IMR-90 (cell line): ENCODE results near the gene GPR39. TPM values are rescaled to one million over a fixed set of nuclear protein-coding genes. Genes with fewer than 3 reads are reported as not detected.

Experiments used
- ATAC-seq: fragments of 200-7000 bp; cut with Tn5 transposase; 2 replicates; pipeline ENCODE4 v1.9.1; 2020; ENCODE audit warnings: low read depth, mild to moderate bottlenecking, moderate library complexity
- BruUV-seq: library from RNA; stranded (reverse); fragments of 400-500 nt; replicated peaks from 2 replicates; lab custom pipeline; 2021; lab: Mats Ljungman, UMichigan
- CTCF ChIA-PET: fragments of 300-600 bp; formaldehyde crosslinking; extraction: SDS; loops from one replicate; lab custom pipeline; 2021; ENCODE audit warnings: antibody characterized with exemption; lab: Yijun Ruan, JAX
- POLR2A ChIA-PET: fragments of 300-600 bp; sonication (Branson Sonifier 250); formaldehyde crosslinking; loops from one replicate; lab custom pipeline; 2022; ENCODE audit warnings: antibody characterized with exemption; ENCODE audit not compliant: unreplicated experiment; lab: Charles Lee
- DNase-seq: peaks from one replicate; pipeline ENCODE4 v3.0.0; 2013
- H2AFZ ChIP-seq: replicated peaks from 2 replicates; pipeline ENCODE3; 2013; ENCODE audit warnings: low read length, mild to moderate bottlenecking; ENCODE audit not compliant: poor library complexity
- H2AK5ac ChIP-seq: 2 replicates; pipeline ENCODE4 v1.6.1; 2013; ENCODE audit warnings: low read depth, low read length, inconsistent platforms
- H2AK9ac ChIP-seq: replicated peaks from 2 replicates; pipeline ENCODE3; 2013; ENCODE audit warnings: mild to moderate bottlenecking, low read depth, low read length, moderate library complexity; ENCODE audit not compliant: poor library complexity
- H2BK120ac ChIP-seq: 2 replicates; pipeline ENCODE4 v1.6.1; 2013; ENCODE audit warnings: low read depth, low read length, inconsistent platforms
- H2BK15ac ChIP-seq: 3 replicates; pipeline ENCODE4 v1.6.1; 2013; ENCODE audit warnings: low read depth, low read length, inconsistent platforms
- H2BK20ac ChIP-seq: 2 replicates; pipeline ENCODE4 v1.6.1; 2013; ENCODE audit warnings: low read depth, mild to moderate bottlenecking, inconsistent platforms, low read length, moderate library complexity
- H2BK5ac ChIP-seq: 2 replicates; pipeline ENCODE4 v1.6.1; 2013; ENCODE audit warnings: mild to moderate bottlenecking, low read depth, low read length, inconsistent platforms; ENCODE audit not compliant: poor library complexity, severe bottlenecking
- H3K14ac ChIP-seq: replicated peaks from 2 replicates; pipeline ENCODE4 v1.6.1; 2013; ENCODE audit warnings: low read depth, low read length, inconsistent platforms
- H3K18ac ChIP-seq: 2 replicates; pipeline ENCODE4 v1.6.1; 2013; ENCODE audit warnings: low read depth, low read length, control low read depth
- H3K23ac ChIP-seq: 2 replicates; pipeline ENCODE4 v1.6.1; 2013; ENCODE audit warnings: low read depth, low read length, inconsistent platforms
- H3K27ac ChIP-seq: 2 replicates; pipeline ENCODE4 v1.5.1; 2013; ENCODE audit warnings: mild to moderate bottlenecking, control low read depth, low read length; ENCODE audit not compliant: insufficient read depth
- H3K27me3 ChIP-seq: 2 replicates; pipeline ENCODE4 v1.6.1; 2013; ENCODE audit warnings: low read length; ENCODE audit not compliant: control insufficient read depth, insufficient read depth
- H3K36me3 ChIP-seq: 2 replicates; pipeline ENCODE4 v1.6.1; 2013; ENCODE audit warnings: low read length, mixed read lengths; ENCODE audit not compliant: control insufficient read depth, insufficient read depth
- H3K4ac ChIP-seq: 2 replicates; pipeline ENCODE4 v1.6.1; 2013; ENCODE audit warnings: low read depth, low read length, inconsistent platforms
- H3K4me1 ChIP-seq: 2 replicates; pipeline ENCODE4 v1.6.1; 2013; ENCODE audit warnings: low read length, mixed read lengths; ENCODE audit not compliant: control insufficient read depth, insufficient read depth
- H3K4me2 ChIP-seq: 2 replicates; pipeline ENCODE4 v1.6.1; 2013; ENCODE audit warnings: low read depth, mild to moderate bottlenecking, control low read depth, low read length, moderate library complexity
- H3K4me3 ChIP-seq: 2 replicates; pipeline ENCODE4 v1.5.1; 2013; ENCODE audit warnings: low read depth, mild to moderate bottlenecking, control low read depth, low read length, moderate library complexity; ENCODE audit not compliant: insufficient read depth
- H3K56ac ChIP-seq: 2 replicates; pipeline ENCODE4 v1.6.1; 2013; ENCODE audit warnings: low read length, inconsistent platforms; ENCODE audit not compliant: insufficient read depth; ENCODE audit errors: extremely low read depth
- H3K79me1 ChIP-seq, 2 experiments: 2 replicates each; pipeline ENCODE4 v1.6.1; 2013; ENCODE audit warnings: low read length in 2 of 2, inconsistent platforms in 1 of 2, low read depth in 1 of 2
- H3K9ac ChIP-seq: 2 replicates; pipeline ENCODE4 v1.6.1; 2013; ENCODE audit warnings: low read depth, low read length, control low read depth
- H3K9me1 ChIP-seq: 2 replicates; pipeline ENCODE4 v1.6.1; 2013; ENCODE audit warnings: low read length, inconsistent platforms; ENCODE audit not compliant: insufficient read depth
- H3K9me3 ChIP-seq: 2 replicates; pipeline ENCODE4 v1.6.1; 2013; ENCODE audit warnings: low read length; ENCODE audit not compliant: control insufficient read depth, insufficient read depth
- H4K20me1 ChIP-seq: 2 replicates; pipeline ENCODE4 v1.6.1; 2013; ENCODE audit warnings: low read length, inconsistent platforms; ENCODE audit not compliant: insufficient read depth
- H4K5ac ChIP-seq: 2 replicates; pipeline ENCODE4 v1.6.1; 2013; ENCODE audit warnings: mild to moderate bottlenecking, low read depth, low read length, control low read depth
- H4K8ac ChIP-seq, 2 experiments: 2 replicates each; pipeline ENCODE4 v1.6.1; 2013; ENCODE audit warnings: low read depth in 2 of 2, low read length in 2 of 2, control low read depth in 1 of 2, inconsistent platforms in 1 of 2
- H4K91ac ChIP-seq: 2 replicates; pipeline ENCODE4 v1.6.1; 2013; ENCODE audit warnings: low read depth, low read length, inconsistent platforms; ENCODE audit not compliant: insufficient read depth
- CHD1 ChIP-seq: IDR thresholded peaks from 2 replicates; pipeline ENCODE4 v1.6.1; 2012; ENCODE audit warnings: low read depth, low read length, improper control_type of control experiment
- MXI1 ChIP-seq: IDR thresholded peaks from 2 replicates; pipeline ENCODE4 v1.6.1; 2012; ENCODE audit warnings: low read depth, mild to moderate bottlenecking, low read length, moderate library complexity, borderline replicate concordance
- RAD21 ChIP-seq: IDR thresholded peaks from 2 replicates; pipeline ENCODE4 v1.6.1; 2012; ENCODE audit warnings: low read length, improper control_type of control experiment
- SMC3 ChIP-seq: fragments of 150-350 bp; IDR thresholded peaks from 2 replicates; pipeline ENCODE4 v1.6.1; 2016; ENCODE audit warnings: low read depth, mild to moderate bottlenecking, antibody characterized with exemption, low read length, moderate library complexity
- WGBS, 2 experiments: methylation state at CpG; one replicate each; pipeline versions ENCODE4 v1.1.5 to v1.1.7; 2013; ENCODE audit warnings: missing lambda C conversion rate in 2 of 2; ENCODE audit not compliant: insufficient read length in 1 of 2; ENCODE audit errors: extremely low coverage in 2 of 2; 5-methylcytosine and 5-hydroxymethylcytosine counted together
- dilution Hi-C: fragments of 300-500 bp; cut with HindIII; formaldehyde crosslinking; loops from one replicate; pipeline ENCODE4 v1.14.3; 2018; ENCODE audit warnings: low sequenced_read_pairs; ENCODE audit not compliant: unreplicated experiment
- in situ Hi-C: fragments of 300-500 bp; cut with MboI; formaldehyde crosslinking; loops from 3 replicates; pipeline ENCODE4 v1.14.3; 2019; ENCODE audit warnings: low sequenced_read_pairs, inconsistent platforms, mixed read lengths
- intact Hi-C: fragments of 100-400 bp; cut with micrococcal nuclease; formaldehyde crosslinking; loops from 2 replicates; pipeline ENCODE4 v1.10.0; 2022
- polyA plus RNA-seq, 3 experiments: library from polyadenylated mRNA; depleted of rRNA; stranded (reverse); fragments of >200 nt; gene quantifications; 2 replicates each; pipeline ENCODE4 v1.2.3, GENCODE V29; 2012; ENCODE audit warnings: low replicate concordance in 1 of 3
- total RNA-seq: library from RNA; depleted of rRNA; stranded (reverse); fragments of >200 nt; gene quantifications from 2 replicates; pipeline ENCODE4 v1.2.3, GENCODE V29; 2012
- TF ChIP-seq, protein P1 (sequence below): conservative IDR thresholded peaks from 2 replicates; pipeline ENCODE4 v1.5.1; 2012; ENCODE audit warnings: mild to moderate bottlenecking, low read depth, low read length, improper control_type of control experiment

Gene GPR39
- total and polyA plus RNA-seq, 2 of the 4 experiments (the other 2 are of a cell fraction): 4.4 to 9.0 TPM

DNA sequence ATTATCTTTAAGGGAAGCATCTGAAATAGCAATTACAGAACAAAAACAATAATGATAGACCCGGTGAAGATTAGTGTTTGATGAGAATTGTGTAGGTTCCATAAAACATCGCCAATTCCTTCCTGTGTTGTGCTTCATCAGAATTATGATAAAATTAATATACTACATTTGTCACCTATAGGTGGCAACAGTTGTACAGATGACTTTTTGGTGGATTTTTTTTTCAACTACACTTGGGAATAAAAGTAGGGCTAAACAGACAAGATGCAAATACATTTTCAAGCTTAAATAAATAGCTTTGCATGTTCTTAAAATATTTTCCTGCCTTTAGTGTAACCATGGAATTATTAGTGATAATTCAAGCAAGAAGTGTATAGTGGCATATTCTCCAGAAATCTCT is 260.4 kb downstream of the GPR39 start:
- dilution Hi-C loops: no loop called here
- no TSS peak for BruUV-seq

More for the DNA sequence above, 260.4 kb downstream of the GPR39 start:
- no peak overlapping the region for H3K18ac ChIP-seq
- H2BK120ac ChIP-seq: no peak overlapping the region; the same call in 1 of the 2 replicates
- peaks cover 4% of the 10 kb centered on the region; the same call in 1 of the 2 replicates for H3K9me1 ChIP-seq
- peaks cover 0 to 15% of the 10 kb centered on the region in 2 experiments; a peak in 2 of 4 replicates for H3K79me1 ChIP-seq
- no peak overlapping the region for H2AK9ac ChIP-seq
- H2BK15ac ChIP-seq: no peak overlapping the region
- POLR2A ChIA-PET: no interaction called here
- H2BK20ac ChIP-seq: no peak overlapping the region; the same call in 1 of the 2 replicates
- no peak overlapping the region for H2AFZ ChIP-seq
- H3K14ac ChIP-seq: no peak overlapping the region
- no peaks in the 10 kb centered on the region for H3K27me3 ChIP-seq
- H3K27ac ChIP-seq: no peak overlapping the region
- no peaks in the 10 kb centered on the region for H3K9me3 ChIP-seq
- H3K9ac ChIP-seq: no peak overlapping the region
- no peak overlapping the region for H3K4me2 ChIP-seq
- no peak overlapping the region for H4K8ac ChIP-seq
- in situ Hi-C loops: no loop called here
- WGBS, 2 experiments: no CpG with 5 or more reads among the region's 2 CpGs
- ATAC-seq (no peak), DNase-seq (no peak)
- no peak overlapping the region for H3K4ac ChIP-seq
- H4K5ac ChIP-seq: no peak overlapping the region
- intact Hi-C loops: loop anchor here (10.0 kb wide), 1 partner anchor 1168 kb away; no protein-coding TSS in a partner anchor
- no peak overlapping the region for H2BK5ac ChIP-seq
- no peak overlapping the region for H3K4me3 ChIP-seq
- CTCF ChIA-PET: no interaction called here
- TF ChIP-seq SMC3 (peak; percentile 20; the same call in 1 of the 2 replicates), RAD21 (peak; percentile 19; the same call in 1 of the 2 replicates), CHD1 (no peak), MXI1 (no peak)
- TF ChIP-seq, protein P1, sequence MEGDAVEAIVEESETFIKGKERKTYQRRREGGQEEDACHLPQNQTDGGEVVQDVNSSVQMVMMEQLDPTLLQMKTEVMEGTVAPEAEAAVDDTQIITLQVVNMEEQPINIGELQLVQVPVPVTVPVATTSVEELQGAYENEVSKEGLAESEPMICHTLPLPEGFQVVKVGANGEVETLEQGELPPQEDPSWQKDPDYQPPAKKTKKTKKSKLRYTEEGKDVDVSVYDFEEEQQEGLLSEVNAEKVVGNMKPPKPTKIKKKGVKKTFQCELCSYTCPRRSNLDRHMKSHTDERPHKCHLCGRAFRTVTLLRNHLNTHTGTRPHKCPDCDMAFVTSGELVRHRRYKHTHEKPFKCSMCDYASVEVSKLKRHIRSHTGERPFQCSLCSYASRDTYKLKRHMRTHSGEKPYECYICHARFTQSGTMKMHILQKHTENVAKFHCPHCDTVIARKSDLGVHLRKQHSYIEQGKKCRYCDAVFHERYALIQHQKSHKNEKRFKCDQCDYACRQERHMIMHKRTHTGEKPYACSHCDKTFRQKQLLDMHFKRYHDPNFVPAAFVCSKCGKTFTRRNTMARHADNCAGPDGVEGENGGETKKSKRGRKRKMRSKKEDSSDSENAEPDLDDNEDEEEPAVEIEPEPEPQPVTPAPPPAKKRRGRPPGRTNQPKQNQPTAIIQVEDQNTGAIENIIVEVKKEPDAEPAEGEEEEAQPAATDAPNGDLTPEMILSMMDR: peak; percentile 27; the same call in 1 of the 2 replicates
- no peak overlapping the region for H2AK5ac ChIP-seq
- no peaks in the 10 kb centered on the region for H3K36me3 ChIP-seq
- H4K20me1 ChIP-seq: no peaks in the 10 kb centered on the region
- no peak overlapping the region for H4K91ac ChIP-seq
- no peak overlapping the region for H3K23ac ChIP-seq
- H3K56ac ChIP-seq: no peak overlapping the region
- peaks cover 5% of the 10 kb centered on the region; the same call in 1 of the 2 replicates for H3K4me1 ChIP-seq
